ENCODE results near the gene ATXN2. TPM values are rescaled to one million over a fixed set of nuclear protein-coding genes. Genes with fewer than 3 reads are reported as not detected.
A peak's percentile ranks its signal among the peaks of the same experiment; 100 is the strongest.
"Not testable (repeated sequence)": the region's sequence is repeated elsewhere in the genome, so short reads cannot be mapped to it uniquely, and the experiment has no call there.

Gene ATXN2
- total RNA-seq, 2 experiments from 2014 or later: 44.2 to 47.9 TPM

GRCh38 chr12:111596985-111597830 lies 1.9 kb downstream of the ATXN2 start:
- ChIA-PET CTCF (no interaction called here), POLR2A (no interaction called here)
- peak overlapping the region; percentile 92 for H3K4me3 Mint-ChIP-seq
- H3K9me3 Mint-ChIP-seq (ENCODE audit: low read depth): no peaks in the 10 kb centered on the region
- no peaks in the 10 kb centered on the region for H3K27me3 Mint-ChIP-seq
- H3K27ac Mint-ChIP-seq: peak overlapping the region; percentile 79
- H3K4me1 Mint-ChIP-seq: peaks cover 22% of the 10 kb centered on the region
- ATAC-seq (peak; percentile 5), DNase-seq (peak; percentile 53)
- H3K36me3 Mint-ChIP-seq (ENCODE audit: low read depth): peaks cover 3% of the 10 kb centered on the region
- intact Hi-C loops (cut with DNase I, micrococcal nuclease): loop anchor here (1.0 to 5.0 kb wide), 5 partner anchors 50 to 1315 kb away; partner anchors contain the start of genes ACAD10 (in 1 of the 2), ATP2A2 (in 1 of the 2), BRAP (in 1 of the 2) and SH2B3 (in 1 of the 2)

GRCh38 chr12:111595341-111595835 lies 3.7 kb downstream of the ATXN2 start:
- ATAC-seq; H3K4me3 Mint-ChIP-seq; H3K27ac Mint-ChIP-seq; DNase-seq; H3K27me3 Mint-ChIP-seq; CTCF ChIA-PET; H3K36me3 Mint-ChIP-seq (ENCODE audit: low read depth); H3K9me3 Mint-ChIP-seq (ENCODE audit: low read depth): not testable (repeated sequence)
- POLR2A ChIA-PET: interaction anchor here (0.6 kb wide), 1 partner anchor 352 kb away, joined by 7 read pairs; no protein-coding TSS in a partner anchor
- H3K4me1 Mint-ChIP-seq: peaks cover 21% of the 10 kb centered on the region
- intact Hi-C loops (cut with DNase I, micrococcal nuclease): loop anchor here (5.0 kb wide), 4 partner anchors 48 to 1313 kb away; partner anchors contain the start of genes ACAD10 (in 1 of the 2), ATP2A2 (in 1 of the 2), BRAP (in 1 of the 2) and TRAFD1 (in 1 of the 2)

GRCh38 chr12:111591399-111592010 lies 7.6 kb downstream of the ATXN2 start:
- H3K27me3 Mint-ChIP-seq; H3K27ac Mint-ChIP-seq; H3K4me3 Mint-ChIP-seq; DNase-seq; intact Hi-C loops (cut with DNase I, micrococcal nuclease); H3K36me3 Mint-ChIP-seq (ENCODE audit: low read depth); H3K9me3 Mint-ChIP-seq (ENCODE audit: low read depth); ATAC-seq: not testable (repeated sequence)
- ChIA-PET POLR2A (interaction anchor here (0.6 kb wide), 1 partner anchor 11 kb away, joined by 4 read pairs; no protein-coding TSS in a partner anchor), CTCF (interaction anchor here (0.8 to 2.0 kb wide), 2 partner anchors 140 to 195 kb away, joined by 3 to 7 read pairs; no protein-coding TSS in a partner anchor)
- H3K4me1 Mint-ChIP-seq: peaks cover 20% of the 10 kb centered on the region

- H3K9me3 Mint-ChIP-seq (ENCODE audit: low read depth): no peaks in the 10 kb centered on the region
- CTCF ChIA-PET: interaction anchor here (1.1 kb wide), 1 partner anchor 111 kb away, joined by 3 read pairs; no protein-coding TSS in a partner anchor
- H3K36me3 Mint-ChIP-seq (ENCODE audit: low read depth): no peaks in the 10 kb centered on the region
- POLR2A ChIA-PET: no interaction called here
- H3K27me3 Mint-ChIP-seq: no peaks in the 10 kb centered on the region
- intact Hi-C loops (cut with DNase I, micrococcal nuclease): no loop called here
- no peak for ATAC-seq
- H3K4me1 Mint-ChIP-seq: peaks cover 16% of the 10 kb centered on the region
- no peak overlapping the region for H3K4me3 Mint-ChIP-seq
- no peak for DNase-seq
- H3K27ac Mint-ChIP-seq: no peak overlapping the region
Measured at GRCh38 chr12:111590552-111590951, 8.6 kb downstream of the ATXN2 start.

- CTCF ChIA-PET: interaction anchor here (0.6 to 1.1 kb wide), 2 partner anchors 52 to 110 kb away, joined by 3 read pairs; no protein-coding TSS in a partner anchor
- Mint-ChIP-seq H3K4me3 (no peak overlapping the region), H3K4me1 (peaks cover 11% of the 10 kb centered on the region), H3K27ac (no peak overlapping the region), H3K36me3 (ENCODE audit: low read depth) (no peaks in the 10 kb centered on the region), H3K27me3 (no peaks in the 10 kb centered on the region), H3K9me3 (ENCODE audit: low read depth) (no peaks in the 10 kb centered on the region)
- ATAC-seq (no peak), DNase-seq (no peak)
- POLR2A ChIA-PET: no interaction called here
- intact Hi-C loops (cut with DNase I, micrococcal nuclease): no loop called here
Measured at GRCh38 chr12:111589601-111590000, 9.5 kb downstream of the ATXN2 start.

GRCh38 chr12:111588010-111588409 lies 11.1 kb downstream of the ATXN2 start:
- Mint-ChIP-seq H3K9me3 (ENCODE audit: low read depth) (no peaks in the 10 kb centered on the region), H3K4me1 (peaks cover 6% of the 10 kb centered on the region), H3K4me3 (no peak overlapping the region), H3K27ac (no peak overlapping the region), H3K27me3 (no peaks in the 10 kb centered on the region), H3K36me3 (ENCODE audit: low read depth) (no peaks in the 10 kb centered on the region)
- intact Hi-C loops (cut with DNase I, micrococcal nuclease): no loop called here
- no peak for ATAC-seq
- ChIA-PET POLR2A (no interaction called here), CTCF (no interaction called here)
- no peak for DNase-seq

GRCh38 chr12:111586986-111587385 lies 12.1 kb downstream of the ATXN2 start:
- no peak overlapping the region for H3K27ac Mint-ChIP-seq
- H3K4me3 Mint-ChIP-seq: no peak overlapping the region
- CTCF ChIA-PET: interaction anchor here (0.8 kb wide), 1 partner anchor 1237 kb away, joined by 3 read pairs; no protein-coding TSS in a partner anchor
- POLR2A ChIA-PET: interaction anchor here (0.6 kb wide), 1 partner anchor 177 kb away, joined by 5 read pairs; no protein-coding TSS in a partner anchor
- no peak for ATAC-seq
- H3K27me3 Mint-ChIP-seq: no peaks in the 10 kb centered on the region
- no peaks in the 10 kb centered on the region for H3K36me3 Mint-ChIP-seq (ENCODE audit: low read depth)
- intact Hi-C loops (cut with DNase I, micrococcal nuclease): no loop called here
- peaks cover 6% of the 10 kb centered on the region for H3K4me1 Mint-ChIP-seq
- H3K9me3 Mint-ChIP-seq (ENCODE audit: low read depth): no peaks in the 10 kb centered on the region
- DNase-seq: no peak

GRCh38 chr12:111585690-111586089 lies 13.4 kb downstream of the ATXN2 start:
- Mint-ChIP-seq H3K4me1 (peaks cover 6% of the 10 kb centered on the region), H3K9me3 (ENCODE audit: low read depth) (no peaks in the 10 kb centered on the region), H3K27ac (no peak overlapping the region), H3K4me3 (no peak overlapping the region), H3K27me3 (no peaks in the 10 kb centered on the region), H3K36me3 (ENCODE audit: low read depth) (peaks cover 5% of the 10 kb centered on the region)
- DNase-seq (no peak), ATAC-seq (no peak)
- intact Hi-C loops (cut with DNase I, micrococcal nuclease): no loop called here
- ChIA-PET POLR2A (no interaction called here), CTCF (no interaction called here)

- H3K4me3 Mint-ChIP-seq: no peak overlapping the region
- H3K27ac Mint-ChIP-seq: no peak overlapping the region
- no peak for ATAC-seq
- H3K27me3 Mint-ChIP-seq: no peaks in the 10 kb centered on the region
- H3K9me3 Mint-ChIP-seq (ENCODE audit: low read depth): no peaks in the 10 kb centered on the region
- DNase-seq: no peak
- ChIA-PET POLR2A (no interaction called here), CTCF (no interaction called here)
- intact Hi-C loops (cut with DNase I, micrococcal nuclease): no loop called here
- peaks cover 7% of the 10 kb centered on the region for H3K36me3 Mint-ChIP-seq (ENCODE audit: low read depth)
- peaks cover 4% of the 10 kb centered on the region for H3K4me1 Mint-ChIP-seq
Measured at GRCh38 chr12:111584959-111585358, 14.2 kb downstream of the ATXN2 start.

- H3K36me3 Mint-ChIP-seq (ENCODE audit: low read depth); POLR2A ChIA-PET; DNase-seq; H3K4me1 Mint-ChIP-seq; H3K27me3 Mint-ChIP-seq; H3K9me3 Mint-ChIP-seq (ENCODE audit: low read depth); ATAC-seq; H3K4me3 Mint-ChIP-seq; intact Hi-C loops (cut with DNase I, micrococcal nuclease); H3K27ac Mint-ChIP-seq: not testable (repeated sequence)
- CTCF ChIA-PET: interaction anchor here (1.3 kb wide), 1 partner anchor 19 kb away, joined by 3 read pairs; no protein-coding TSS in a partner anchor
Measured at GRCh38 chr12:111583506-111583905, 15.6 kb downstream of the ATXN2 start.

- intact Hi-C loops (cut with DNase I, micrococcal nuclease): no loop called here
- CTCF ChIA-PET: no interaction called here
- ATAC-seq (no peak), DNase-seq (no peak)
- H3K27ac Mint-ChIP-seq: no peak overlapping the region
- no peak overlapping the region for H3K4me3 Mint-ChIP-seq
- POLR2A ChIA-PET: no interaction called here
- H3K9me3 Mint-ChIP-seq (ENCODE audit: low read depth): no peaks in the 10 kb centered on the region
- H3K27me3 Mint-ChIP-seq: no peaks in the 10 kb centered on the region
- peaks cover 14% of the 10 kb centered on the region for H3K36me3 Mint-ChIP-seq (ENCODE audit: low read depth)
- H3K4me1 Mint-ChIP-seq: peaks cover 5% of the 10 kb centered on the region
Measured at GRCh38 chr12:111582133-111582747, 16.9 kb downstream of the ATXN2 start.
